Activated naive CD4-positive, alpha-beta T cell treated with anti-CD3 and anti-CD28 coated beads, Interleukin-2, amount 50 U/mL, for 72 hours (primary cell): ENCODE measurements around the gene CRELD2. TPM values are rescaled to one million over a fixed set of nuclear protein-coding genes. Genes with fewer than 3 reads are reported as not detected.
A peak's percentile ranks its signal among the peaks of the same experiment; 100 is the strongest.

Experiments
- ATAC-seq, 2 donors: fragments of 150-1000 bp; cut with Tn5 transposase; 2 replicates each; pipeline ENCODE4 v1.10.0; 2021; ENCODE audit warnings: mild to moderate bottlenecking in 2 of 2, moderate library complexity in 2 of 2
- DNase-seq, 2 donors: peaks; one replicate each; pipeline ENCODE4 v3.0.0; 2021 to 2022; ENCODE audit warnings: low spot score in 2 of 2
- H3K27ac Mint-ChIP-seq, 2 donors: one replicate each; pipeline ENCODE4 v1.8.0; 2022; ENCODE audit warnings: mild to moderate bottlenecking in 2 of 2, mixed read lengths in 2 of 2
- H3K36me3 Mint-ChIP-seq, 2 donors: one replicate each; pipeline ENCODE4 v1.8.0; 2022; ENCODE audit warnings: mixed read lengths in 2 of 2
- H3K9me3 Mint-ChIP-seq, 2 donors: one replicate each; pipeline ENCODE4 v1.8.0; 2022; ENCODE audit warnings: mixed read lengths in 2 of 2
- total RNA-seq, 2 donors: library from RNA; stranded (reverse); gene quantifications; one replicate each; pipeline ENCODE4 v1.2.3, GENCODE V29; 2022

Gene CRELD2
- total RNA-seq, 2 donors from 2014 or later: 19.1 to 31.0 TPM

DNA sequence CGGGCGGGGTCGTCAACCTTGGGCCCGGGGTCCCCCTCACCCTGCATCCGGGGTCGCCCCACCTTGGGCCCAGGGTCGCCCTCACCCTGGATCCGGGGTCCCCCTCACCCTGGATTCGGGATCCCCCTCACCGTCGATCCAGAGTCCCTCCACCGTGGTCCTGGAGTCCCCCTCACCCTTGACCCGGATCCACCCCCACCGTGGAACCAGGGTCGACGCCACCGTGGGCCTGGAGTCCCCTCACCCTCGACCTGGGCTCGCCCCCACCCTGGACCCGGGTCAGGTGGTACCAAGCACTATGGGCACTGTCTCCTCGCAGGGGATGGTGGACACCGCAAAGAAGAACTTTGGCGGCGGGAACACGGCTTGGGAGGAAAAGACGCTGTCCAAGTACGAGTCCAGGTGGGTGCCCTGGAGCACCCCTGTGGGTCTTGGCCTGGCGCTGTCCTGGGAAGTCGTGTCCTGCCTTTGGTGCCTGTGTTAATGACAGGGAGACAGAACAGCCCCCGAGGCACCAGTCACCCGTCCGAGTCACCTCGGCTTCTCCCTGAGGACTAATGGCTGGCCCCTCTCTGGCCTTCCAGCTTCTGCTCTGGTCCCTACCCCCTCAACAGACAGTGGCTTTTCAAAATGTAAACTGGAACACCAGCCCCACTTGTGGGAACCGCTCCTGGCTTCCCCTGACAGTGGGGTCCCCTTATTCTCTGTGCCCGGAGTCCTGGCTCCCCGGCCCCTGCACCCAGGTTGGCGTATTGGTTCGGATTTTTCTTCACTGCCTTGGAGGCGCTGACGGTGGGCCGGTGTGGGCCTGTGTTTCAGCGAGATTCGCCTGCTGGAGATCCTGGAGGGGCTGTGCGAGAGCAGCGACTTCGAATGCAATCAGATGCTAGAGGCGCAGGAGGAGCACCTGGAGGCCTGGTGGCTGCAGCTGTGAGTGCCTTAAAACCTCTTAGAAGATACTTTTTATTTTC lies 762 bp downstream of the CRELD2 start:
- no peaks in the 10 kb centered on the region for H3K9me3 Mint-ChIP-seq
- DNase-seq (no peak), ATAC-seq (no peak)
- no peaks in the 10 kb centered on the region for H3K36me3 Mint-ChIP-seq
- H3K27ac Mint-ChIP-seq: peak overlapping the region; percentile 18 to 22

DNA sequence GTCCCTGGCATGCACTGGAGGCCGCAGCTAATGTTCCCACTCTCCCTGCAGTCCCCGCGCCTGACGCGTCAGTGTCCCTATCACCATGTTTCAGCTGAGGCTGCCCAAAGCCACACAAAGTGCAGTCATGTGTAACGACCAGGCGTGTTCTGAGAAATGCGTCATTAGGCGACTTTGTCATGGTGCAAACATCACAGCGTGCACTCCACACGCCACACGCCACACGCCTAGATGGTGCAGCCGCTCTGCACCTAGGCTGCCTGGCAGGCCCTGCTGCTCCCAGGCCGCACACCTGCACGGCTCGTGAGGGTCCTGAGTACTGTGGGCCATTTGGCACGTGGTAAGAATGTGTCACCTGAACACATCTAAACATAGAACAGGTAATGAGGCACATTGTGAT lies 2.4 kb downstream of the CRELD2 start:
- ATAC-seq (no peak), DNase-seq (no peak)
- H3K27ac Mint-ChIP-seq: no peak overlapping the region
- H3K36me3 Mint-ChIP-seq: peaks cover 5 to 8% of the 10 kb centered on the region in 2 donors
- no peaks in the 10 kb centered on the region for H3K9me3 Mint-ChIP-seq

DNA sequence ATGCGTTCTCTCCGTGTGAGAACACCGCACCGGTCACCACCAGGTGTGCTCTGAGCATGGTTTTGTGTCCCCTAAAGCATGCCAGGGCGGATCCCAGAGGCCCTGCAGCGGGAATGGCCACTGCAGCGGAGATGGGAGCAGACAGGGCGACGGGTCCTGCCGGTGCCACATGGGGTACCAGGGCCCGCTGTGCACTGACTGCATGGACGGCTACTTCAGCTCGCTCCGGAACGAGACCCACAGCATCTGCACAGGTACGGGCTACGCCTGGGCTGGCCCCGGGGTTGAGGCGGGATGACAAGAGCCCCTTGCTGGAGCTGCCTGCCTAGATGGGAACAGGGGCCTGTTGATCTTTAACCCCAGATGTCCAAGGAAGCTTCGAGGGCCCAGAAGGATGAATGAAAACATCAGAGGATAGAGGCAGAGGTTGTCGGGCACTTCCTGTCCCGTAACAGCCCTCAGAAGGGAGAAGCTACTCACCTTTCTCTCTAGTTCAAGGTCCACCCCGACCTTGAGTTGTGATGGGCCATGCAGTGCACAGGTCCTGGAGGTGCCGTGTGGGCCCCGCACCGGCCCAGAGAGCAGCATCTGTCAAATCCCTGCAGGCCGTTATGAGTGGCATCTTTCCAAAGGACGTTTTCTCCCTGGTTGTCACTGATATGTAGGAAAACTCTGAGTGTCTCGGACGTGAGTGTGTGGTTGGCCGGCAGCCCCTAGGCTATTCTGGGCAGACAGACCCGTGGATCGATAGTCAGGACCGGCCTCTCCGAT lies 3.3 kb downstream of the CRELD2 start:
- H3K9me3 Mint-ChIP-seq: no peaks in the 10 kb centered on the region
- H3K27ac Mint-ChIP-seq: no peak overlapping the region
- no peak for ATAC-seq
- no peak for DNase-seq
- peaks cover 5 to 8% of the 10 kb centered on the region in 2 donors for H3K36me3 Mint-ChIP-seq

DNA sequence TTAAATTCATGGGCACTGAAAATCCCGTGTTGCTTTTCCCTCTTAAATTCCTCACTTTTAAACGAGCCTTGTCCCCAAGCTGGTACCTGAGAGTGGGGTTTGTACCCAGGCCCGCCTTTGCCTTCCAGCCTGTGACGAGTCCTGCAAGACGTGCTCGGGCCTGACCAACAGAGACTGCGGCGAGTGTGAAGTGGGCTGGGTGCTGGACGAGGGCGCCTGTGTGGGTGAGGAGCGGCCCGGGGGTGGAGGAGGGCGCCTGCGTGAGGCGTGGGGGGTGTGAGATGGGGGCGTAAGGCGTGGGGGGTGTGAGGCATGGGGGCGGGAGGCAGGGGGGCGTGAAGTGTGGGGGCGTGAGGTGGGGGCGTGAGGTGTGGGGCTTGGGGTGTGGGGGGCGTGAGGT lies 4.0 kb downstream of the CRELD2 start:
- no peak for ATAC-seq

DNA sequence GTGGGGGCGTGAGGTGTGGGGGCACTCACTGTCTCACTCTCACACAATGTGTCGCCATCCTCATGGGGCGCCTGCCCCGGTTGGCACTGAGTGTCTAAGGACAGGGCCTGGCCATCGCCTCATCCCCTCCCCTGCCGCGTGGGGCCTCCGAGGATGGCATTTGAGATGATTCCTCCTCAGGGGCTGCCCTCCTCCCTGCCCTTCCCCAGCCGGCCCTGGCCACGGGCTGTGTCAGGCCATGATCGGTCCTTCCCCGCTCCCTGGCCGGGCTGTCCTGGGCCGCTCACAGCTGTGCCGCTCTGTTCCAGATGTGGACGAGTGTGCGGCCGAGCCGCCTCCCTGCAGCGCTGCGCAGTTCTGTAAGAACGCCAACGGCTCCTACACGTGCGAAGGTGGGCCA lies 4.5 kb downstream of the CRELD2 start:
- peaks cover 5 to 8% of the 10 kb centered on the region in 2 donors for H3K36me3 Mint-ChIP-seq
- no peaks in the 10 kb centered on the region for H3K9me3 Mint-ChIP-seq
- DNase-seq: no peak
- H3K27ac Mint-ChIP-seq: peak overlapping the region in 1 of 2 donors; percentile 89
- ATAC-seq: no peak

More for the DNA sequence above, 4.0 kb downstream of the CRELD2 start:
- peaks cover 5 to 8% of the 10 kb centered on the region in 2 donors for H3K36me3 Mint-ChIP-seq
- no peaks in the 10 kb centered on the region for H3K9me3 Mint-ChIP-seq
- no peak for DNase-seq
- H3K27ac Mint-ChIP-seq: no peak overlapping the region

DNA sequence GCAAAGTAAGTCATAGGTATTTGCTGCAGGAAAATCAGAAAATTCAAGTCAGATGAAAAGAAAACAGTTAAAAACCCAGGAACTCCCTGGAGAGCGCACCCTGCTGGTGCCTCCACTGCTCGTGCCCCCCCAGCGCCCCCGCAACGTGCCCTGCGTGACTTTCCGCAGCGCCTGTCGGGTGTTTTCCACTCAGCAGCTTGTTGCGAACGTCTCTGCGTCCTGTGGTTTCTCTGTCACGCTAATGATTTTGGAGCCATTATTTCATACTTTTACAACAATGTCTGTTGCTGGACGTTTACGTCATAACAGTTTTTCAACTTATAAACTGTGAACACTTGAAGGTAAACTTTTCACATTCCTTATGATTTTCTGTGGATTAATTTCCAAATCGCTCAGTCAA lies 5.0 kb downstream of the CRELD2 start:
- no peak for ATAC-seq
- H3K36me3 Mint-ChIP-seq: peaks cover 5 to 8% of the 10 kb centered on the region in 2 donors
- H3K27ac Mint-ChIP-seq: peak overlapping the region in 1 of 2 donors; percentile 89
- H3K9me3 Mint-ChIP-seq: no peaks in the 10 kb centered on the region
- DNase-seq: no peak

DNA sequence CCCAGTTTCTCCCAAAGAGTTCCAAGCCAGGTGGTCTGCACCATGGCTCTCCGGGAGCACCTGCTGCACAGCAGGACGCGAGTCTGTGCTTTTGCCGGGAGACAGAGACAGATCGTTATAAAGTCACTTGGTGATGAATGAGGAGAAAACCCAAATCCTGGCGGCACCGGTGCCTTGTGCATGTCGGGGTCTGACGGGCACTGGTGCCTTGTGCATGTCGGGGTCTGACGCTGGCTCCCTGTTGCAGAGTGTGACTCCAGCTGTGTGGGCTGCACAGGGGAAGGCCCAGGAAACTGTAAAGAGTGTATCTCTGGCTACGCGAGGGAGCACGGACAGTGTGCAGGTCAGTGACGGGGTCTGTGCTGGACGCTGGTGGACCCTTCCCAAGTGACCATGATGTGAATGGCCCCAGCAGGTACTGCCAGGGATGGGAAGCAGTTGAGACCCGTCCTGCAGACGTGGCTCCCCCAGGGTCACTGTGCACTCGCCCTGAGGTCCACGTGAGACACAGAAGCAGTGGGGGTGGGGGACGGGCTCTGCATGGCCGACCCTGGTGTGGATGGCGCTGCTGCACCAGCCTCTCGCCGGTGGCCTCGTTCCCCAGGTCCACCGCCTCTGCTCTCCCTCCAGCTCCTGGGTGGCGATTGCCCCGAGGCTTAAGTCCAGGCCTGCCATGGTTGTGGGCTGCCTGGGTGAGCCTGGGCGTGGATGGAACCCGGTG lies 5.8 kb downstream of the CRELD2 start:
- H3K27ac Mint-ChIP-seq: peak overlapping the region; percentile 89 to 96

DNA sequence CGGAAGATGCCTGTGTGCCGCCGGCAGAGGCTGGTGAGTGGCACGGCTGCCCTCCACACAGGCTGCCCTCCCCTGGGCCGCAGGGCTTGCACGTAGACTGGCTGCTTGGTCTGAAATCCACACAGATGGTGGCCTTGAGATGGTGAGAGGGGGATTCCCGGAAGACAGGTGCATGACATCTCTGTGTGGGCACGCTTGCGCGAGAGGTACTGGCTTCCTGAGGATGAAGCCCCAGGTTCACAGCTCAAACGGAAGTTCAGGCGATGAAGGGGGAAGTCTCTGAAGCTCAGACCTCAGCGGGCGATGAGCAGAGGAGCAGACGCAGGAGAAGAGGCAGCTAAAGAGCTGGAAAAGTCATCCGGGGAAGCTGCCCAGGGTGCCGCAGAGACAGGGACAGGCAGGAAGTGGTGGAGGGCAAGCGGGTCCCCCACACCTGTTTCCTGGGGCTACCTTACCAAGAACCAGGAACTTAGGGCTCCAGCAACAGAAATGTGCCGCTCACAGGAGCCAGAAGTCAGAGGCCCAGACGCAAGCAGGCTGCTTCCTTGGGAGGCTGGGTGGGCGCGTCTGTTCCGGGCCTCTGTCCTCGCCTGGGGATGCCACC lies 7.2 kb downstream of the CRELD2 start:
- peak; percentile 46 to 85 for DNase-seq
- Mint-ChIP-seq H3K9me3 (no peaks in the 10 kb centered on the region), H3K36me3 (peaks cover 5 to 8% of the 10 kb centered on the region in 2 donors), H3K27ac (peak overlapping the region; percentile 89 to 96)
- ATAC-seq: peak; percentile 53 to 83

More for the DNA sequence above, 5.8 kb downstream of the CRELD2 start:
- peaks cover 5 to 8% of the 10 kb centered on the region in 2 donors for H3K36me3 Mint-ChIP-seq
- H3K9me3 Mint-ChIP-seq: no peaks in the 10 kb centered on the region
- DNase-seq (no peak), ATAC-seq (no peak)

DNA sequence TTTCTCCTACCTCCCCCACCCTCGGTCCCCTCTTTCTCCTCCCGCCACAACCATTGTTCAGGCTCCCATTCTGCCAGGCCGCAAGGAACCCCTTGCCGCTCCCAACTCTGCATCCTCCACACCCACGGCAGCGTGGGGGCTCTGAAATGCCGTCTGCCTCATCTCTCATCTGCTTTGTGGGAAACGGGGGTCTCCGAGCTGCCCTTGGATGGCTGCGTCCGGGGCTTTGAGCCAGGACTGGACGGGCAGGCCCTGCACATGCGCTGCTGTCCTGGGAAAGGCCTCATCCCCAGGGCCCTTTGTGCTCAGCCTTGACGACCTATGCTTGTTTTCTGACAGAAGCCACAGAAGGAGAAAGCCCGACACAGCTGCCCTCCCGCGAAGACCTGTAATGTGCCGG lies 8.5 kb downstream of the CRELD2 start:
- no peak for ATAC-seq
- peak overlapping the region; percentile 72 to 80 for H3K27ac Mint-ChIP-seq
- no peak for DNase-seq
- H3K36me3 Mint-ChIP-seq: peaks cover 5 to 8% of the 10 kb centered on the region in 2 donors
- no peaks in the 10 kb centered on the region for H3K9me3 Mint-ChIP-seq

DNA sequence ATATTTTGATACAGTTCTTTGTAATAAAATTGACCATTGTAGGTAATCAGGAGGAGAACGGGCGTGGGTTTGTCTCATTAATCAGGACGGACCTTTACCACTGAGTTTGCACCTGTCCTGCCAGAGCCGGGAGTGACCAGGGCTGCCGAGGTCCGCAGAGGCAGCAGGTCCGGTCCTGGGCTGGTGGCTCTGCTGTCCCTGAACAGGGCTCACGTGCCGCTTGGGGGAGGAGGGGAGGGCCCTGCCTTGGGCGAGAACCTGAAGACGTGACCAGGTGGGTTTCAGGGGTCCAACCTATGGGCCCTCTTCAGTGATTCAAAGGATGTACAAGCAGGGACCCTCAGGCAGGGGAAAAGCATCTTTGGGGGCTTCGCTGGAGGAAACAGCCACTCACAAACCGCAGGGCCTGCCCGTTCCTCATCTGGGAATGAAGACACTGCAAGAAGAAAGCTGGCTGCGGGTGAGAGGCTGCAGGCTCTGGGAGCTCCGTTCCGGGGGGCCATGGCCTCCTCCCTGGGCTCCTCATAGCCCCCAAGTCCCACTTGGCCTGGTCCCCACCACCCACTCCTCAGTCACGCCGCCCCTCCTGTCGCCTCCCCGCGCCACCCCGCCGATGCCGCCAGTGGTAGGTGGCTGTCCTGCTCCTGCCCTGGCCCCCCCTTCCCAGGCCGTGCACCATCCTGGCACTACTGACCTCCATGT lies 9.2 kb downstream of the CRELD2 start:
- no peak for DNase-seq
- H3K27ac Mint-ChIP-seq: peak overlapping the region in 1 of 2 donors; percentile 80
- H3K36me3 Mint-ChIP-seq: peaks cover 5 to 8% of the 10 kb centered on the region in 2 donors
- ATAC-seq: no peak
- no peaks in the 10 kb centered on the region for H3K9me3 Mint-ChIP-seq

DNA sequence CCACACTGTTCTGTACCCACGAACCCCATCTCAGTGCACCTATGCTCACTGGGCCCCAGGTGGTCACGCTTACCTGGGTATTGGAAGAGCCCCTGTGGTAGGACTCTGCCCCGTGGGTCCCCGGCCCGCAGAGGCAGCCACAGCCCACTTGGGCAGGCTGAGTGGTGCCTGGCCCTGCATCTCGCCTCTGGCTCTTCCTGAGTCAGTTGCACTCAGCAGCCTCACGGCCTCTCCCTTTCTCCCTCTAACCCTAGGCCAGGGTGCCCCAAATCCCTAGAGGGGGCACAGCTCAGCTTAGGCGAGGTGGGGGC lies 9.7 kb downstream of the CRELD2 start:
- ATAC-seq: no peak
- peaks cover 5 to 8% of the 10 kb centered on the region in 2 donors for H3K36me3 Mint-ChIP-seq

DNA sequence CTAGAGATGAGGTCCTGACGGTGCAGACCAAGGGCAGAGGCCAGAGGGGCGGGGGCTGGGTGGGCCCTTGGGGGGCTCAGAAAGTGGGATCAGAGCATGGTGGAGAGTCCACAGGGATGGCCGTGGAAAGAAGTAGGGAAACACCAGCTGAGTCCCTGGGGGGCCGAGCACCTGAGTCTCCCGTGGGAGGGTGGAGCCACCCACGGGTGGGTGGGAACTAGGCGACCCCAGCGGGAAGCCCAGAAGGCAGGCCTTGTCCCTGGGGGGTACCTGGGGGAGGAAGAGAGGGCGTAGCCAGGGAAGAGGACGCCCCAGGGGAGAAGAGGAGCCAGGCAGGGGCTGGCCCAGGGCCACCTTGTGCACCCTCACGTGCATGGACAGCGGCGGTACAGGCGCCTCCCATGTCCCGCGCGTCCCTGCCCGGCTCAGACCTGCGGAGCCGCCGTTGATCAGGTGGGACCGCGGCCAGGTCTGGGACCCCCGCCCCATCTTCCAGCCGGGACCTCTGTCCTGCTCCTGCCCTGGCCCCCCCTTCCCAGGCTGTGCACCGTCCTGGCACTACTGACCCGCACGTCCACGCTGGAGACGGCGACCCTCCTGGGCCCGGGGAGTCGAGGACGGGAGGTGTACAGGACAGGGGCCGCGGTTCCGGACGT lies 10.2 kb downstream of the CRELD2 start:
- no peak overlapping the region for H3K27ac Mint-ChIP-seq
- H3K9me3 Mint-ChIP-seq: no peaks in the 10 kb centered on the region
- H3K36me3 Mint-ChIP-seq: peaks cover 5 to 8% of the 10 kb centered on the region in 2 donors
- no peak for ATAC-seq
- DNase-seq: no peak

More for the DNA sequence above, 9.7 kb downstream of the CRELD2 start:
- DNase-seq: no peak
- Mint-ChIP-seq H3K27ac (no peak overlapping the region), H3K9me3 (no peaks in the 10 kb centered on the region)

DNA sequence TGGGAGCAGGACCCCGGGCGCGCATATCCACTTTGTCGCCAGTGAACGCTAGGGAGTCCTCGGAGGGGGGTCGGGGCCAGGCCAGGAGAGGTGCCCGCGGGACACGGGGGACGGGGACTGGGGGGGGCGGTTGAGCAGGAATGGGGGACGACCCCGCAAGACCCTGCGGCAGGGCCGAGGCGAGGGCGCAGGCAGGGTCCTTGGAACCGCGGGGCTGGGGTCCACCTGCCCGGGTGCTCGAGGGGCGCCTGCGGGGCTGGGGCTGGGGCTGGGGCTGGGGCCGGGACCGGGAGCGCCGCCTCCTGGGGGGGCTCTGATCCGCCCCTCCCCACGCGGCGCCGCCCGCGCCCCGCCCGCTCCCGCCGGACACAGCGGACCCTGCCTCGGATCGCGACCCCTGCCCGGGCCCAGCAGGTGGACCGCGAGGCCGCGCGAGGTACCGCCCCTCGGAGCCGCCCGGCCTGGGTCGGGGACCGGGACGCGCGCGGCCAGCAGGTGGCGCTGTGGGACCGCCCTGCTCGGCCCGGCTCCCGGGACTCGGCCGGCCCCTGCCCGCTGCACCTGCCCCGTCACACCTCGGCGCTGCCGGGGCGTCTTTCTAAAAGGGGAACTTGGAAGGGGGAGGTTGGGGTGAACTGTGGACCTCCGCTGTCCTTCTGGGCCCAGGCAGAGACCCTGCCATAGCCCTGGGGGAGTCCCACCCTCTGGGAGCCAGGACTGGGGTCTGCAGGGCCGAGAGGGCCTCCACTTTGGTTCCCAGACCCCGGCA lies 11.0 kb downstream of the CRELD2 start:
- H3K9me3 Mint-ChIP-seq: no peaks in the 10 kb centered on the region
- H3K36me3 Mint-ChIP-seq: peaks cover 8 to 10% of the 10 kb centered on the region in 2 donors
- H3K27ac Mint-ChIP-seq: no peak overlapping the region
- ATAC-seq (peak; percentile 56 to 85), DNase-seq (peak; percentile 83 to 95)

DNA sequence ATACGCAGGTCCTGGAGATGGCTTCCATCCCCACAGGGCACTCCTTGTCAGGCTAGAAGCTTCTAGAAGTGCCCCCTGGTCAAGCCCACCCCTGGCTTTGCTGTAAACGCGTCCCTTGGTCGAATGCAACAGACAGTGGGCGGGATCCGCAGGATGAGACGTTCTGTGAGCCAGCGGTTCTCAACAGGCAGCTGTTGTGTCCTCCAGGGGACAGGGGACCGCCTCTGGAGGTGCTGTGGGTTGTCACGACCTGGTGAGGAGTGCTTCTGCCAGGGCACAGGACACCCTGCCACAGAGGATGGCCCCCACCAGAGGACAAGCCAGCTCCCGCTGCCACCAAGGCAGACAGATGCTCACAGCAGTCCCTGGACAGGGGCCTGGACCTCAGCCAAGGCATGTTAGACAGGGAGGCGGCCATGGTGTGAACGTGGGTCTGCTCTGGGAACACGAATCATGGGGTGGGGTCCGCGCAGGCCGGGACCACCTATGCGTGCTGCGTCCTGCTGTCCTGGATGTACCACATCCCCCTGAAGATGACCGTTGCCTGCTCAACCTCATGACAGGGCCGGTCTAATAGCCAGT lies 11.7 kb downstream of the CRELD2 start:
- ATAC-seq: no peak
- H3K9me3 Mint-ChIP-seq: no peaks in the 10 kb centered on the region
- H3K36me3 Mint-ChIP-seq: peaks cover 6 to 9% of the 10 kb centered on the region in 2 donors
- peak overlapping the region in 1 of 2 donors; percentile 3 for H3K27ac Mint-ChIP-seq
- no peak for DNase-seq
